H1 (cell line): ENCODE data around the gene XDH. TPM values are rescaled to one million over a fixed set of nuclear protein-coding genes. Genes with fewer than 3 reads are reported as not detected.

ENCODE experiments used
- CTCF ChIA-PET: fragments of 300-600 bp; sonication (Branson Sonifier 250); formaldehyde crosslinking; loops from one replicate; lab custom pipeline; 2021; ENCODE audit not compliant: partially characterized antibody; lab: Charles Lee
- POLR2A ChIA-PET: fragments of 300-600 bp; sonication (Branson Sonifier 250); formaldehyde crosslinking; loops from one replicate; lab custom pipeline; 2021; ENCODE audit warnings: inconsistent platforms; ENCODE audit not compliant: partially characterized antibody; lab: Charles Lee
- DNase-seq, 2 experiments: peaks; one replicate each; pipeline versions ENCODE4 v3.0.0 to v3.0.0-alpha.2; 2010 to 2022; ENCODE audit warnings: low spot score in 2 of 2, low read depth in 1 of 2, mixed read lengths in 1 of 2
- FAIRE-seq: peaks from 2 replicates; lab custom pipeline; 2011; peaks lifted over from hg19 to GRCh38; lab: Jason Lieb, UNC
- H2AFZ ChIP-seq: 2 replicates; pipeline ENCODE4 v1.8.1; 2012; ENCODE audit warnings: low read length, inconsistent platforms
- H2AK5ac ChIP-seq: 2 replicates; pipeline ENCODE4 v1.6.1; 2013; ENCODE audit warnings: low read depth, low read length
- H2BK120ac ChIP-seq: replicated peaks from 2 replicates; pipeline ENCODE3; 2013; ENCODE audit warnings: low read depth, low read length, inconsistent platforms
- H2BK12ac ChIP-seq: 2 replicates; pipeline ENCODE4 v1.6.1; 2013; ENCODE audit warnings: low read depth, low read length
- H2BK15ac ChIP-seq: 2 replicates; pipeline ENCODE4 v1.6.1; 2013; ENCODE audit warnings: low read length
- H2BK20ac ChIP-seq: 2 replicates; pipeline ENCODE4 v1.6.1; 2013; ENCODE audit warnings: low read length
- H2BK5ac ChIP-seq: 2 replicates; pipeline ENCODE4 v1.6.1; 2013; ENCODE audit warnings: low read depth, low read length
- H3K14ac ChIP-seq: 2 replicates; pipeline ENCODE4 v1.6.1; 2013; ENCODE audit warnings: inconsistent platforms; ENCODE audit not compliant: insufficient read length
- H3K18ac ChIP-seq: 2 replicates; pipeline ENCODE4 v1.6.1; 2013; ENCODE audit warnings: low read length; ENCODE audit errors: extremely low read depth
- H3K23ac ChIP-seq: 2 replicates; pipeline ENCODE4 v1.6.1; 2013; ENCODE audit warnings: inconsistent platforms; ENCODE audit not compliant: insufficient read length
- H3K23me2 ChIP-seq: 2 replicates; pipeline ENCODE4 v1.6.1; 2013; ENCODE audit warnings: low read depth, low read length
- H3K27ac ChIP-seq: 2 replicates; pipeline ENCODE4 v1.6.1; 2011; ENCODE audit warnings: low read depth, low read length, inconsistent platforms
- H3K27me3 ChIP-seq, 4 experiments: replicated peaks in 1 of 4; 1 replicate in 1 of 4; 2 replicates in 3 of 4; pipeline versions ENCODE4 v1.6.1 to v1.8.1; 2011 to 2013; ENCODE audit warnings: low read length in 3 of 4, mild to moderate bottlenecking in 3 of 4, inconsistent platforms in 2 of 4, mixed read lengths in 2 of 4, moderate library complexity in 1 of 4; ENCODE audit not compliant: control insufficient read depth in 3 of 4, insufficient read depth in 3 of 4; ENCODE audit errors: extremely low read depth in 1 of 4
- H3K36me3 ChIP-seq, 4 experiments: 2 replicates each; pipeline versions ENCODE4 v1.6.1 to v1.8.1; 2011 to 2013; ENCODE audit warnings: mild to moderate bottlenecking in 4 of 4, low read length in 3 of 4, moderate library complexity in 2 of 4, control low read depth in 1 of 4, inconsistent platforms in 1 of 4; ENCODE audit not compliant: insufficient read depth in 4 of 4, control insufficient read depth in 2 of 4
- H3K4ac ChIP-seq: replicated peaks from 2 replicates; pipeline ENCODE3; 2013; ENCODE audit warnings: low read length, low read depth, mixed read lengths, inconsistent platforms; ENCODE audit not compliant: insufficient read length
- H3K4me1 ChIP-seq, 4 experiments: replicated peaks in 1 of 4; 1 replicate in 1 of 4; 2 replicates in 3 of 4; pipeline versions ENCODE4 v1.6.1 to v1.8.1; 2011 to 2013; ENCODE audit warnings: low read length in 3 of 4, inconsistent platforms in 2 of 4, mixed read lengths in 1 of 4; ENCODE audit not compliant: insufficient read depth in 4 of 4, control insufficient read depth in 3 of 4
- H3K4me2 ChIP-seq, 2 experiments: 2 replicates each; pipeline versions ENCODE4 v1.6.1 to v1.8.1; 2011 to 2013; ENCODE audit warnings: low read depth in 2 of 2, low read length in 2 of 2, control low read depth in 1 of 2, inconsistent platforms in 1 of 2, mild to moderate bottlenecking in 1 of 2; ENCODE audit not compliant: insufficient read depth in 1 of 2
- H3K4me3 ChIP-seq, 4 experiments: fragments of 200-600, 300-600 bp in 1 of 4; sonication (generic), shearing (Covaris generic), sonication (Bioruptor Twin) in 1 of 4; 2 replicates each; pipeline versions ENCODE4 v1.5.1 to v1.8.1; 2011 to 2016; ENCODE audit warnings: low read length in 4 of 4, low read depth in 3 of 4, control low read depth in 2 of 4, inconsistent platforms in 2 of 4, mild to moderate bottlenecking in 2 of 4, mixed read lengths in 1 of 4, moderate library complexity in 1 of 4; ENCODE audit not compliant: insufficient read depth in 2 of 4; ENCODE audit errors: extremely low read depth in 1 of 4
- H3K56ac ChIP-seq: replicated peaks from 2 replicates; pipeline ENCODE3; 2013; ENCODE audit warnings: low read depth, mild to moderate bottlenecking, mixed read lengths, low read length, inconsistent platforms; ENCODE audit not compliant: insufficient read length
- H3K79me1 ChIP-seq: 2 replicates; pipeline ENCODE4 v1.6.1; 2013; ENCODE audit warnings: low read depth, low read length, control low read depth
- H3K79me2 ChIP-seq, 2 experiments: 2 replicates each; pipeline versions ENCODE4 v1.6.1 to v1.8.1; 2012 to 2013; ENCODE audit warnings: low read length in 2 of 2, mild to moderate bottlenecking in 2 of 2, inconsistent platforms in 1 of 2; ENCODE audit not compliant: insufficient read depth in 2 of 2, control insufficient read depth in 1 of 2
- H3K9ac ChIP-seq, 4 experiments: replicated peaks in 1 of 4; 1 replicate in 1 of 4; 2 replicates in 3 of 4; pipeline versions ENCODE4 v1.6.1 to v1.8.1; 2011 to 2013; ENCODE audit warnings: low read depth in 3 of 4, low read length in 3 of 4, control low read depth in 2 of 4, mild to moderate bottlenecking in 2 of 4, moderate library complexity in 2 of 4, inconsistent platforms in 1 of 4; ENCODE audit errors: extremely low read depth in 1 of 4
- H3K9me3 ChIP-seq, 2 experiments: 2 replicates each; pipeline versions ENCODE4 v1.6.1 to v1.8.1; 2012 to 2013; ENCODE audit warnings: mild to moderate bottlenecking in 2 of 2, moderate library complexity in 2 of 2, control low read depth in 1 of 2, inconsistent platforms in 1 of 2, low read depth in 1 of 2, low read length in 1 of 2, mixed read lengths in 1 of 2; ENCODE audit not compliant: insufficient read depth in 2 of 2
- H4K20me1 ChIP-seq, 2 experiments: replicated peaks in 1 of 2; 2 replicates each; pipeline versions ENCODE3 to v1.8.1; 2011 to 2013; ENCODE audit warnings: inconsistent platforms in 2 of 2, low read length in 2 of 2, mild to moderate bottlenecking in 1 of 2; ENCODE audit not compliant: insufficient read depth in 2 of 2, control insufficient read depth in 1 of 2
- H4K5ac ChIP-seq: 2 replicates; pipeline ENCODE4 v1.6.1; 2013; ENCODE audit warnings: low read length, low read depth, mixed read lengths, inconsistent platforms; ENCODE audit not compliant: insufficient read length
- H4K8ac ChIP-seq: 2 replicates; pipeline ENCODE4 v1.8.0; 2013; ENCODE audit warnings: mild to moderate bottlenecking, moderate library complexity, low read length, inconsistent platforms; ENCODE audit not compliant: insufficient read depth; ENCODE audit errors: extremely low read depth
- H4K91ac ChIP-seq: replicated peaks from 2 replicates; pipeline ENCODE3; 2013; ENCODE audit warnings: low read length, mixed read lengths, inconsistent platforms; ENCODE audit not compliant: insufficient read length
- BRCA1 ChIP-seq: IDR thresholded peaks from 2 replicates; pipeline ENCODE4 v1.6.1; 2012; ENCODE audit warnings: low read depth, low read length, improper control_type of control experiment
- EGR1 ChIP-seq: IDR thresholded peaks from 2 replicates; pipeline ENCODE4 v1.6.1; 2011; ENCODE audit warnings: low read depth, low read length, borderline replicate concordance
- MAFK ChIP-seq: IDR thresholded peaks from 2 replicates; pipeline ENCODE4 v1.6.1; 2012; ENCODE audit warnings: low read depth, mild to moderate bottlenecking, improper control_type of control experiment, low read length
- SUZ12 ChIP-seq: fragments of 200-600 bp; sonication (generic); IDR thresholded peaks from 2 replicates; pipeline ENCODE4 v1.6.1; 2012; ENCODE audit warnings: mild to moderate bottlenecking, inconsistent platforms, low read length, moderate library complexity, mixed read lengths
- TAF7 ChIP-seq: optimal IDR thresholded peaks from 2 replicates; pipeline ENCODE3; 2011; ENCODE audit warnings: low read depth, mild to moderate bottlenecking, inconsistent platforms, low read length, moderate library complexity, borderline replicate concordance
- TCF12 ChIP-seq: IDR thresholded peaks from 2 replicates; pipeline ENCODE4 v1.6.1; 2011; ENCODE audit warnings: low read depth, mild to moderate bottlenecking, low read length
- WGBS, 2 experiments: shearing (Covaris generic) in 1 of 2; methylation state at CpG; one replicate each; pipeline versions ENCODE4 v1.1.6 to v1.1.7; 2013 to 2015; ENCODE audit warnings: low lambda C conversion rate in 2 of 2, mixed read lengths in 2 of 2, inconsistent platforms in 1 of 2, low coverage in 1 of 2, missing lambda C conversion rate in 1 of 2; ENCODE audit not compliant: insufficient replicate concordance in 2 of 2, insufficient coverage in 1 of 2, insufficient read length in 1 of 2; ENCODE audit errors: extremely low coverage in 1 of 2, missing lambda C conversion rate in 1 of 2; 5-methylcytosine and 5-hydroxymethylcytosine counted together
- polyA plus RNA-seq, 7 experiments: library from polyadenylated mRNA; depleted of rRNA in 3 of 7; stranded (reverse) in 5 of 7; unstranded in 2 of 7; fragments of >200 nt in 5 of 7; fragments of 200-250 nt in 2 of 7; gene quantifications; 1 replicate in 5 of 7; 2 replicates in 1 of 7; 4 replicates in 1 of 7; pipeline versions ENCODE4 v1.2.1 to v1.2.3, GENCODE V29; 2011 to 2013; ENCODE audit warnings: missing spikeins in 2 of 7, mixed read lengths in 2 of 7
- total RNA-seq: library from RNA; stranded (reverse); fragmentation: NEBNext Ultra II Directional; extraction: Animal tissue kit (Norgen Biotek cat#: 25700); gene quantifications from 2 replicates; pipeline ENCODE4 v1.2.1, GENCODE V29; 2021
- TF ChIP-seq, protein P1 (sequence below): IDR thresholded peaks from 2 replicates; pipeline ENCODE4 v1.6.1; 2011; ENCODE audit warnings: low read length, improper control_type of control experiment

The XDH gene
- total and polyA plus RNA-seq, 2 of the 8 experiments (the other 6 are each of a cell fraction or from before 2014, with no cell fraction given), result 0.68 to 1.2 TPM

DNA sequence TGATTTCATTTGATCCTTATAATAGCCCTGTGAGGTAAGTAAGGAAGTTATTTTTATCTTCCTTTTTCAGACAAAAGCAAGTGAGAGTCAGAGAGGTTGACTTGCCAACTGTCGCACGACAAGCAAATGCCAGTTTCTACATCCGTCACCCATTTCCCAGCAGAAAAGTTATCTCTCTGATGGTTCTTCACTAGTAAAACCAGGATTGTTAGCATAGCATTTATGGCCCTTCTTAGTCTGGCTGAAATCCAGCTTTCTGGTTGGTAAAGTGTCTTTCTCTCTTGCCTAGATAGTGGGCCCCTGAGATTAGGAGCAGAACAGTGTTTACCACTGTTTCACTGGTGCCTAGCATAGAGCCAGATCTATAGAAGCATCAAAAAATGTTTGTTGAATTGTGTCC lies 7.1 kb upstream of the XDH start:
- no peak for FAIRE-seq
- no peak overlapping the region for H3K14ac ChIP-seq

More for the DNA sequence above, 7.1 kb upstream of the XDH start:
- Histone ChIP-seq H4K20me1 (no peaks in the 10 kb centered on the region), H2BK15ac (no peak overlapping the region), H3K27ac (no peak overlapping the region), H3K23ac (no peak overlapping the region), H3K9ac (no peak overlapping the region), H3K4me1 (no peaks in the 10 kb centered on the region), H2BK20ac (no peak overlapping the region), H4K5ac (no peak overlapping the region), H3K27me3 (no peaks in the 10 kb centered on the region), H2AFZ (no peak overlapping the region), H3K18ac (no peak overlapping the region), H4K8ac (no peak overlapping the region), H2BK5ac (no peak overlapping the region), H3K23me2 (no peaks in the 10 kb centered on the region), H3K36me3 (no peaks in the 10 kb centered on the region), H2BK120ac (no peak overlapping the region), H3K56ac (no peak overlapping the region), H2BK12ac (no peak overlapping the region), H4K91ac (no peak overlapping the region), H2AK5ac (no peak overlapping the region), H3K79me1 (no peaks in the 10 kb centered on the region), H3K4me2 (no peak overlapping the region), H3K79me2 (no peaks in the 10 kb centered on the region), H3K4ac (no peak overlapping the region), H3K4me3 (no peak overlapping the region), H3K9me3 (peaks cover 15 to 27% of the 10 kb centered on the region in 2 experiments; a peak in 3 of 4 replicates)
- TF ChIP-seq TCF12 (no peak), TAF7 (no peak), EGR1 (no peak), SUZ12 (no peak), BRCA1 (no peak), MAFK (no peak)
- TF ChIP-seq, protein P1, sequence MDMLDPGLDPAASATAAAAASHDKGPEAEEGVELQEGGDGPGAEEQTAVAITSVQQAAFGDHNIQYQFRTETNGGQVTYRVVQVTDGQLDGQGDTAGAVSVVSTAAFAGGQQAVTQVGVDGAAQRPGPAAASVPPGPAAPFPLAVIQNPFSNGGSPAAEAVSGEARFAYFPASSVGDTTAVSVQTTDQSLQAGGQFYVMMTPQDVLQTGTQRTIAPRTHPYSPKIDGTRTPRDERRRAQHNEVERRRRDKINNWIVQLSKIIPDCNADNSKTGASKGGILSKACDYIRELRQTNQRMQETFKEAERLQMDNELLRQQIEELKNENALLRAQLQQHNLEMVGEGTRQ, result no peak
- POLR2A ChIA-PET, result no interaction called here
- 98% methylated on average over 3 of the region's 3 CpGs; no CpG with 5 or more reads in 1 of the 2 experiments for WGBS, 2 experiments
- DNase-seq, result no peak
- CTCF ChIA-PET, result no interaction called here
